GM21825 (cell line): ENCODE results near the gene ANK3.

Experiments
- ATAC-seq: cut with Tn5 transposase; IDR thresholded peaks from one replicate; pipeline ENCODE4 v1.9.1; 2021; ENCODE audit warnings: mild to moderate bottlenecking, moderate library complexity; ENCODE audit not compliant: unreplicated experiment

ANK3 gene

GRCh38 chr10:60186315-60187071, 203.2 kb downstream of the ANK3 start:
- ATAC-seq: no peak

GRCh38 chr10:60185421-60185820, 204.3 kb downstream of the ANK3 start:
- ATAC-seq: no peak

- no peak for ATAC-seq
Observed at GRCh38 chr10:60182691-60183090, 207.0 kb downstream of the ANK3 start.

- ATAC-seq: no peak
Observed at GRCh38 chr10:60176925-60177324, 212.8 kb downstream of the ANK3 start.

- ATAC-seq: no peak
Observed at GRCh38 chr10:60175441-60175971, 214.2 kb downstream of the ANK3 start.

- no peak for ATAC-seq
Observed at GRCh38 chr10:60172363-60172990, 217.2 kb downstream of the ANK3 start.

- no peak for ATAC-seq
Observed at GRCh38 chr10:60171436-60172013, 218.2 kb downstream of the ANK3 start.

GRCh38 chr10:60170250-60170649, 219.4 kb downstream of the ANK3 start:
- ATAC-seq: no peak

- no peak for ATAC-seq
Observed at GRCh38 chr10:60169111-60169510, 220.6 kb downstream of the ANK3 start.

- ATAC-seq: no peak
Observed at GRCh38 chr10:60167050-60167449, 222.6 kb downstream of the ANK3 start.

- ATAC-seq: no peak
Observed at GRCh38 chr10:60163786-60164185, 225.9 kb downstream of the ANK3 start.

- no peak for ATAC-seq
Observed at GRCh38 chr10:60162631-60163030, 227.0 kb downstream of the ANK3 start.

- ATAC-seq: no peak
Observed at GRCh38 chr10:60155943-60156683, 233.6 kb downstream of the ANK3 start.

- no peak for ATAC-seq
Observed at GRCh38 chr10:60155099-60155877, 234.4 kb downstream of the ANK3 start.

GRCh38 chr10:60149003-60149402, 240.7 kb downstream of the ANK3 start:
- ATAC-seq: no peak

- no peak for ATAC-seq
Observed at GRCh38 chr10:60148266-60148840, 241.3 kb downstream of the ANK3 start.

GRCh38 chr10:60147576-60148265, 242.0 kb downstream of the ANK3 start:
- ATAC-seq: no peak

GRCh38 chr10:60147025-60147424, 242.7 kb downstream of the ANK3 start:
- ATAC-seq: no peak

GRCh38 chr10:60144099-60144498, 245.6 kb downstream of the ANK3 start:
- no peak for ATAC-seq

GRCh38 chr10:60142736-60143135, 246.9 kb downstream of the ANK3 start:
- ATAC-seq: no peak
